ENCODE measurements around the gene CD160. TPM values are rescaled to one million over a fixed set of nuclear protein-coding genes. Genes with fewer than 3 reads are reported as not detected.
A peak's percentile ranks its signal among the peaks of the same experiment; 100 is the strongest.

CD160 gene
- total and polyA plus RNA-seq, 2 of the 4 experiments (the other 2 are of a cell fraction) = not detected

DNA sequence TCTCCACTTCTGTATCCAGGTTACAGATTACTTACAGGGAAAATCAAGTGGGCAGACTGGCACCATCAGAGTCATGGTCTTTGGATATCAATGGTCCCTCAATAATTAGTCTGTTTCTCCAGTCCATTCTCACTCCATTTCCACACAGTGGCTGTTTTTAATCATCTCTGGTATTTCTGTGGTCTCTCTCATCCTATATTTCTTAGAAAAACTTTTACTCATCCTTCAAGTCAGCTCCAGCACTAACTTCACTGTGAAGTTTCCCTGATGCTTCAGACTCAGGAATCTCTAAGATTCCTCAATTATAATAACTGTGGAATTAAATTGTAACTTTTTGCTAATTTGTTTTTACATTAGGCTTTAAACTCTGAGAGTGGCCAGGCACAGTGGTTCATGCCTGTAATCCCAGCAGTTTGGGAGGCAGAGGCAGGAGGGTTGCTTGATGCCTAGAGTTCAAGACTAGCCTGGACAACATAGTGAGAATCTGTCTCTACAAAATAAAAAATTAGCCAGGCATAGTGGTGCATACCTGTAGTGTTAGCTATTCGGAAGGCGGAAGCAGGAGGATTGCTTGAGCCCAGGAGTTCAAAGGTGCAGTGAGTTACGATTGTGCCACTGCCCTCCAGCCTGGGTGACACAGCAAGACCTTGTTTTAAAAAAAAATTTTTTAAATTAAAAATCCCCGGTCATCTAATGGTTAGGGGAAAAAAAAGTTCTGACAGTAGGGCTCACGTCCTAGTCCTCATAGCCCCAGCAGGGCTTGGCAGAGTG lies 10.6 kb downstream of the CD160 start:
- H4K8ac ChIP-seq (ENCODE audit: low read depth in 2 of 2, low read length in 2 of 2) = peak overlapping the region in 1 of 2 experiments; percentile 11; a peak in 1 of 4 replicates
- POLR2A ChIA-PET (ENCODE audit: unreplicated experiment) = no interaction called here
- WGBS, 2 experiments (ENCODE audit: extremely low coverage in 2 of 2, insufficient read length in 1 of 2) = 100% methylated on average over 5 of the region's 5 CpGs; no CpG with 5 or more reads in 1 of the 2 experiments
- TF ChIP-seq CEBPB (IDR thresholded peaks at IDR 0.05; ENCODE audit: low read depth, low read length) (no peak), MAFK (IDR thresholded peaks at IDR 0.05; ENCODE audit: low read depth, low read length) (no peak), RCOR1 (IDR thresholded peaks at IDR 0.05; ENCODE audit: insufficient replicate concordance, low read length) (no peak), CHD1 (IDR thresholded peaks at IDR 0.05; ENCODE audit: low read depth, low read length) (no peak), RFX5 (IDR thresholded peaks at IDR 0.05; ENCODE audit: low read depth, low read length) (no peak), BHLHE40 (IDR thresholded peaks at IDR 0.05; ENCODE audit: low read depth, low read length) (no peak), SMC3 (IDR thresholded peaks at IDR 0.05; ENCODE audit: low read depth, low read length) (no peak), RAD21 (IDR thresholded peaks at IDR 0.05; ENCODE audit: low read length) (no peak), NFE2L2 (IDR thresholded peaks at IDR 0.05; ENCODE audit: low read depth, low read length) (no peak), POLR2A (IDR thresholded peaks at IDR 0.05; ENCODE audit: low read depth, low read length) (no peak), FOS (IDR thresholded peaks at IDR 0.05; ENCODE audit: low read depth, low read length) (no peak)
- TF ChIP-seq, protein P1, sequence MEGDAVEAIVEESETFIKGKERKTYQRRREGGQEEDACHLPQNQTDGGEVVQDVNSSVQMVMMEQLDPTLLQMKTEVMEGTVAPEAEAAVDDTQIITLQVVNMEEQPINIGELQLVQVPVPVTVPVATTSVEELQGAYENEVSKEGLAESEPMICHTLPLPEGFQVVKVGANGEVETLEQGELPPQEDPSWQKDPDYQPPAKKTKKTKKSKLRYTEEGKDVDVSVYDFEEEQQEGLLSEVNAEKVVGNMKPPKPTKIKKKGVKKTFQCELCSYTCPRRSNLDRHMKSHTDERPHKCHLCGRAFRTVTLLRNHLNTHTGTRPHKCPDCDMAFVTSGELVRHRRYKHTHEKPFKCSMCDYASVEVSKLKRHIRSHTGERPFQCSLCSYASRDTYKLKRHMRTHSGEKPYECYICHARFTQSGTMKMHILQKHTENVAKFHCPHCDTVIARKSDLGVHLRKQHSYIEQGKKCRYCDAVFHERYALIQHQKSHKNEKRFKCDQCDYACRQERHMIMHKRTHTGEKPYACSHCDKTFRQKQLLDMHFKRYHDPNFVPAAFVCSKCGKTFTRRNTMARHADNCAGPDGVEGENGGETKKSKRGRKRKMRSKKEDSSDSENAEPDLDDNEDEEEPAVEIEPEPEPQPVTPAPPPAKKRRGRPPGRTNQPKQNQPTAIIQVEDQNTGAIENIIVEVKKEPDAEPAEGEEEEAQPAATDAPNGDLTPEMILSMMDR (conservative IDR thresholded peaks at IDR 0.05; ENCODE audit: low read depth, low read length) = no peak
- TF ChIP-seq, protein P2, sequence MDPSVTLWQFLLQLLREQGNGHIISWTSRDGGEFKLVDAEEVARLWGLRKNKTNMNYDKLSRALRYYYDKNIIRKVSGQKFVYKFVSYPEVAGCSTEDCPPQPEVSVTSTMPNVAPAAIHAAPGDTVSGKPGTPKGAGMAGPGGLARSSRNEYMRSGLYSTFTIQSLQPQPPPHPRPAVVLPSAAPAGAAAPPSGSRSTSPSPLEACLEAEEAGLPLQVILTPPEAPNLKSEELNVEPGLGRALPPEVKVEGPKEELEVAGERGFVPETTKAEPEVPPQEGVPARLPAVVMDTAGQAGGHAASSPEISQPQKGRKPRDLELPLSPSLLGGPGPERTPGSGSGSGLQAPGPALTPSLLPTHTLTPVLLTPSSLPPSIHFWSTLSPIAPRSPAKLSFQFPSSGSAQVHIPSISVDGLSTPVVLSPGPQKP (IDR thresholded peaks at IDR 0.05; ENCODE audit: borderline replicate concordance, low read depth, low read length) = no peak
- TF ChIP-seq, protein P3, sequence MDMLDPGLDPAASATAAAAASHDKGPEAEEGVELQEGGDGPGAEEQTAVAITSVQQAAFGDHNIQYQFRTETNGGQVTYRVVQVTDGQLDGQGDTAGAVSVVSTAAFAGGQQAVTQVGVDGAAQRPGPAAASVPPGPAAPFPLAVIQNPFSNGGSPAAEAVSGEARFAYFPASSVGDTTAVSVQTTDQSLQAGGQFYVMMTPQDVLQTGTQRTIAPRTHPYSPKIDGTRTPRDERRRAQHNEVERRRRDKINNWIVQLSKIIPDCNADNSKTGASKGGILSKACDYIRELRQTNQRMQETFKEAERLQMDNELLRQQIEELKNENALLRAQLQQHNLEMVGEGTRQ (IDR thresholded peaks at IDR 0.05; ENCODE audit: low read depth, low read length) = no peak

More for the DNA sequence above, 10.6 kb downstream of the CD160 start:
- no peak overlapping the region; the same call in 1 of the 2 replicates for H2AK5ac ChIP-seq (ENCODE audit: low read depth, low read length)
- no TSS peak for BruUV-seq (replicated peaks)
- no peak overlapping the region for H2BK120ac ChIP-seq (ENCODE audit: low read depth, low read length)
- no peak overlapping the region; the same call in 1 of the 2 replicates for H2BK20ac ChIP-seq (ENCODE audit: low read depth, low read length)
- H3K56ac ChIP-seq (ENCODE audit: extremely low read depth, insufficient read depth, low read length) = no peak overlapping the region
- H3K23ac ChIP-seq (ENCODE audit: low read depth, low read length) = peak overlapping the region; percentile 23; the same call in 1 of the 2 replicates
- CTCF ChIA-PET = no interaction called here
- H3K9me1 ChIP-seq (ENCODE audit: insufficient read depth, low read length) = peaks cover 9% of the 10 kb centered on the region
- DNase-seq (no peak), ATAC-seq (ENCODE audit: low read depth) (peak; percentile 38)
- peak overlapping the region; percentile 41; the same call in 1 of the 2 replicates for H4K5ac ChIP-seq (ENCODE audit: low read depth, low read length)
- H3K36me3 ChIP-seq (ENCODE audit: control insufficient read depth, insufficient read depth, low read length) = 0 out of 2 replicates have a peak, but pooled peaks cover 1% of the 10 kb centered on the region
- peak overlapping the region; percentile 12; the same call in 1 of the 2 replicates for H3K4me2 ChIP-seq (ENCODE audit: low read depth, low read length)
- H3K27me3 ChIP-seq (ENCODE audit: control insufficient read depth, insufficient read depth, low read length) = no peaks in the 10 kb centered on the region
- no peak overlapping the region for H2AK9ac ChIP-seq (replicated peaks; ENCODE audit: low read depth, low read length, poor library complexity)
- H2BK5ac ChIP-seq (ENCODE audit: low read depth, low read length, poor library complexity, severe bottlenecking) = peak overlapping the region; percentile 63
- in situ Hi-C loops (cut with MboI; ENCODE audit: low sequenced_read_pairs) (no loop called here), dilution Hi-C loops (cut with HindIII; ENCODE audit: low sequenced_read_pairs, unreplicated experiment) (no loop called here), intact Hi-C loops (cut with micrococcal nuclease) (loop anchor here (10.0 kb wide), 1 partner anchor 95 kb away; the partner anchor contains the start of genes POLR3C and RNF115)
- 0 out of 2 replicates have a peak overlapping the region, but pooled peaks have one; percentile 24 for H3K4ac ChIP-seq (ENCODE audit: low read depth, low read length)
- H4K20me1 ChIP-seq (ENCODE audit: insufficient read depth, low read length) = no peaks in the 10 kb centered on the region
- H4K91ac ChIP-seq (ENCODE audit: insufficient read depth, low read depth, low read length) = no peak overlapping the region
- 0 out of 2 replicates have a peak overlapping the region, but pooled peaks have one; percentile 22 for H3K27ac ChIP-seq (ENCODE audit: insufficient read depth, low read length)
- H3K9ac ChIP-seq (ENCODE audit: low read depth, low read length) = no peak overlapping the region; the same call in 1 of the 2 replicates
- H2AFZ ChIP-seq (replicated peaks; ENCODE audit: low read length, poor library complexity) = no peak overlapping the region
- H3K9me3 ChIP-seq (ENCODE audit: control insufficient read depth, insufficient read depth, low read length) = no peaks in the 10 kb centered on the region
- peaks cover 10% of the 10 kb centered on the region for H3K4me1 ChIP-seq (ENCODE audit: control insufficient read depth, insufficient read depth, low read length)
- H3K79me1 ChIP-seq (ENCODE audit: low read depth in 1 of 2, low read length in 2 of 2) = peaks cover 6 to 22% of the 10 kb centered on the region in 2 experiments; a peak in 3 of 4 replicates
- H3K14ac ChIP-seq (replicated peaks; ENCODE audit: low read depth, low read length) = peak overlapping the region; percentile 46
- peak overlapping the region; percentile 56; the same call in 1 of the 2 replicates for H3K18ac ChIP-seq (ENCODE audit: low read depth, low read length)
- no peak overlapping the region for H3K4me3 ChIP-seq (ENCODE audit: insufficient read depth, low read depth, low read length)
- H2BK15ac ChIP-seq (ENCODE audit: low read depth, low read length) = no peak overlapping the region; the same call in 2 of the 3 replicates
